B cell (primary cell): ENCODE results near the gene PRDX1. TPM values are rescaled to one million over a fixed set of nuclear protein-coding genes. Genes with fewer than 3 reads are reported as not detected.

Source experiments
- ATAC-seq: fragments of 200-7000 bp; cut with Tn5 transposase; one replicate; pipeline ENCODE4 v1.10.0; 2021; ENCODE audit warnings: low read depth, mild to moderate bottlenecking, moderate number of reproducible peaks, moderate library complexity
- CTCF ChIA-PET: fragments of 350-600 bp; sonication (Branson Sonifier 250); formaldehyde crosslinking; loops from one replicate; lab custom pipeline; 2021; ENCODE audit warnings: antibody characterized with exemption, inconsistent platforms; lab: Charles Lee
- POLR2A ChIA-PET: fragments of 350-600 bp; sonication (Branson Sonifier 250); formaldehyde crosslinking; loops from one replicate; lab custom pipeline; 2021; ENCODE audit warnings: antibody characterized with exemption; lab: Charles Lee
- DNase-seq: peaks from one replicate; pipeline ENCODE4 v3.0.0; 2013
- H2AFZ ChIP-seq: 2 replicates; pipeline ENCODE4 v1.6.1; 2012; ENCODE audit warnings: mild to moderate bottlenecking, low read depth, low read length; ENCODE audit not compliant: insufficient read depth, poor library complexity, severe bottlenecking
- H3K27ac ChIP-seq, 2 donors: 1 replicate in 1 of 2; 2 replicates in 1 of 2; pipeline ENCODE4 v1.5.1; 2012 to 2013; ENCODE audit warnings: low read length in 2 of 2, mild to moderate bottlenecking in 2 of 2, moderate library complexity in 1 of 2
- H3K27me3 ChIP-seq, 4 experiments: fragments of 200-600 bp in 1 of 4; sonication (generic) in 1 of 4; replicated peaks in 1 of 4; 1 replicate in 2 of 4; 2 replicates in 2 of 4; pipeline versions ENCODE4 v1.6.1 to v1.7.0; 2013 to 2016; ENCODE audit warnings: low read length in 3 of 4, mild to moderate bottlenecking in 2 of 4, mixed read lengths in 1 of 4, moderate library complexity in 1 of 4; ENCODE audit not compliant: insufficient read depth in 4 of 4, control insufficient read depth in 3 of 4; ENCODE audit errors: control extremely low read depth in 1 of 4
- H3K36me3 ChIP-seq, 2 experiments: replicated peaks in 1 of 2; 1 replicate in 1 of 2; 2 replicates in 1 of 2; pipeline versions ENCODE4 v1.6.1 to v1.7.1; 2013; ENCODE audit warnings: low read length in 1 of 2; ENCODE audit not compliant: insufficient read depth in 2 of 2, control insufficient read depth in 1 of 2; ENCODE audit errors: control extremely low read depth in 1 of 2, extremely low read depth in 1 of 2
- H3K4me1 ChIP-seq, 2 donors: fragments of 200-600 bp in 1 of 2; sonication (generic) in 1 of 2; 1 replicate in 1 of 2; 2 replicates in 1 of 2; pipeline versions ENCODE4 v1.5.1 to v1.6.1; 2013 to 2017; ENCODE audit warnings: low read length in 2 of 2; ENCODE audit not compliant: control insufficient read depth in 2 of 2, insufficient read depth in 2 of 2
- H3K4me2 ChIP-seq: replicated peaks from 2 replicates; pipeline ENCODE3; 2012; ENCODE audit warnings: mild to moderate bottlenecking, low read depth, low read length; ENCODE audit not compliant: poor library complexity, severe bottlenecking
- H3K4me3 ChIP-seq, 5 experiments: fragments of 200-600 bp in 1 of 5; sonication (generic) in 1 of 5; 1 replicate in 3 of 5; 2 replicates in 2 of 5; pipeline versions ENCODE4 v1.5.1 to v1.7.0; 2011 to 2016; ENCODE audit warnings: low read length in 4 of 5, mild to moderate bottlenecking in 4 of 5, low read depth in 2 of 5, control low read depth in 1 of 5, moderate library complexity in 1 of 5; ENCODE audit not compliant: insufficient read depth in 1 of 5; ENCODE audit errors: control extremely low read depth in 1 of 5, extremely low read depth in 1 of 5
- H3K79me2 ChIP-seq: fragments of 200-600 bp; sonication (generic); one replicate; pipeline ENCODE4 v1.6.0; 2016; ENCODE audit warnings: low read length; ENCODE audit not compliant: control insufficient read depth, insufficient read depth
- H3K9ac ChIP-seq: fragments of 200-600 bp; sonication (generic); 2 replicates; pipeline ENCODE4 v1.6.1; 2017; ENCODE audit warnings: mild to moderate bottlenecking, low read length, moderate library complexity
- H3K9me3 ChIP-seq, 3 donors: one replicate each; pipeline versions ENCODE4 v1.6.1 to v1.7.1; 2013; ENCODE audit warnings: low read length in 2 of 3; ENCODE audit not compliant: control insufficient read depth in 2 of 3, insufficient read depth in 1 of 3; ENCODE audit errors: control extremely low read depth in 1 of 3
- H4K20me1 ChIP-seq: 2 replicates; pipeline ENCODE4 v1.6.0; 2012; ENCODE audit warnings: mild to moderate bottlenecking, low read length; ENCODE audit not compliant: insufficient read depth, control insufficient read depth, poor library complexity, severe bottlenecking
- H3K27ac Mint-ChIP-seq: one replicate; pipeline ENCODE4 v1.8.0; 2021; ENCODE audit warnings: mixed read lengths
- H3K27me3 Mint-ChIP-seq: one replicate; pipeline ENCODE4 v1.8.0; 2021; ENCODE audit warnings: mixed read lengths
- H3K4me1 Mint-ChIP-seq: one replicate; pipeline ENCODE4 v1.8.0; 2021; ENCODE audit warnings: mixed read lengths
- H3K4me3 Mint-ChIP-seq: one replicate; pipeline ENCODE4 v1.8.0; 2021; ENCODE audit warnings: mixed read lengths
- H3K9me3 Mint-ChIP-seq: one replicate; pipeline ENCODE4 v1.8.0; 2022; ENCODE audit warnings: mixed read lengths; ENCODE audit not compliant: insufficient read depth
- EZH2 ChIP-seq: IDR thresholded peaks from 2 replicates; pipeline ENCODE4 v1.6.1; 2012; ENCODE audit warnings: borderline replicate concordance, low read depth, mild to moderate bottlenecking, moderate library complexity, low read length; ENCODE audit not compliant: insufficient read depth, poor library complexity, severe bottlenecking
- WGBS: methylation state at CpG from one replicate; pipeline ENCODE4 v1.1.5; 2013; ENCODE audit warnings: missing lambda C conversion rate; ENCODE audit not compliant: insufficient coverage; 5-methylcytosine and 5-hydroxymethylcytosine counted together
- intact Hi-C: fragments of 100-400 bp; cut with micrococcal nuclease; formaldehyde crosslinking; loops from one replicate; pipeline ENCODE4 v1.10.0; 2022
- polyA plus RNA-seq: library from polyadenylated mRNA; depleted of rRNA; stranded (reverse); fragments of >200 nt; gene quantifications from 2 replicates; pipeline ENCODE4 v1.2.3, GENCODE V29; 2012
- total RNA-seq, 2 donors: library from RNA; stranded (reverse); fragments of 120-200 nt in 1 of 2; gene quantifications; 1 replicate in 1 of 2; 2 replicates in 1 of 2; pipeline versions ENCODE4 v1.2.3 to v1.2.4, GENCODE V29; 2013 to 2022
- TF ChIP-seq, protein P1 (sequence below): fragments of 200-600 bp; IDR thresholded peaks from one replicate; pipeline ENCODE4 v1.8.0; 2022; ENCODE audit warnings: antibody characterized with exemption, mild to moderate bottlenecking

PRDX1 gene
- total and polyA plus RNA-seq, 2 donors (not counting 1 experiment from before 2014, with no cell fraction given), result 56.4 to 104 TPM

DNA sequence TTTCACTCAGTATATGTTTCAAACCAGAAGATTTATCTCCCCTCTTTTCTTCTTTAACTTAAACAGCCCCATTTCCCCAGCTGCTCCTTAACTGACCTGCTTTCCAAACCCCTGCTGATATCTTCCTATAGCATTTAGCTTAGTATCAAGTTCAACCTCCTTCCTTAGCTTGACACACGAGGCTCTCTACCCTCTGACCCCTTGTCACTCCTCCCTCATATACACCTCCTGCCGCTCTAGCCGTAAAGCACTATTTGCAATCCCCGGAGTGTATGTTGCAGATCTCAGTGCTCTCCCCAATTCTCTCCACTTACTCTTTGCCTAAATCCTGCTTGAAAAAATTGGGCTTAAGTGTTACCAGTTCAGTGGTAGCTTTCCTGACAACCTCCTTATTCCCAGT is 15.2 kb upstream of the PRDX1 start:
- no peak overlapping the region for H3K27ac Mint-ChIP-seq
- no peaks in the 10 kb centered on the region for H3K27me3 Mint-ChIP-seq
- H3K4me1 ChIP-seq, result peaks cover 0 to 13% of the 10 kb centered on the region in 2 donors
- ATAC-seq, result no peak
- intact Hi-C loops, result no loop called here
- H3K27me3 ChIP-seq, result no peaks in the 10 kb centered on the region
- H3K79me2 ChIP-seq, result no peaks in the 10 kb centered on the region
- POLR2A ChIA-PET, result interaction anchor here (0.6 kb wide), 1 partner anchor 10 kb away, joined by 3 read pairs; no protein-coding TSS in a partner anchor
- no peaks in the 10 kb centered on the region for H3K9me3 Mint-ChIP-seq
- H3K36me3 ChIP-seq, result no peaks in the 10 kb centered on the region
- DNase-seq, result no peak
- no peak overlapping the region for H3K9ac ChIP-seq
- H2AFZ ChIP-seq, result no peak overlapping the region
- peaks cover 11% of the 10 kb centered on the region for H3K4me1 Mint-ChIP-seq
- H3K4me3 Mint-ChIP-seq, result no peak overlapping the region
- CTCF ChIA-PET, result interaction anchor here (0.6 to 2.1 kb wide), 4 partner anchors 24 to 44 kb away, joined by 3 to 8 read pairs (median 5); no protein-coding TSS in a partner anchor
- H3K4me3 ChIP-seq, result no peak overlapping the region
- H3K9me3 ChIP-seq, result no peaks in the 10 kb centered on the region
- no peak overlapping the region for H3K4me2 ChIP-seq
- 84% methylated on average over 4 of the region's 4 CpGs for WGBS
- no peaks in the 10 kb centered on the region for H4K20me1 ChIP-seq
- H3K27ac ChIP-seq, result no peak overlapping the region
- no peak for TF ChIP-seq EZH2

DNA sequence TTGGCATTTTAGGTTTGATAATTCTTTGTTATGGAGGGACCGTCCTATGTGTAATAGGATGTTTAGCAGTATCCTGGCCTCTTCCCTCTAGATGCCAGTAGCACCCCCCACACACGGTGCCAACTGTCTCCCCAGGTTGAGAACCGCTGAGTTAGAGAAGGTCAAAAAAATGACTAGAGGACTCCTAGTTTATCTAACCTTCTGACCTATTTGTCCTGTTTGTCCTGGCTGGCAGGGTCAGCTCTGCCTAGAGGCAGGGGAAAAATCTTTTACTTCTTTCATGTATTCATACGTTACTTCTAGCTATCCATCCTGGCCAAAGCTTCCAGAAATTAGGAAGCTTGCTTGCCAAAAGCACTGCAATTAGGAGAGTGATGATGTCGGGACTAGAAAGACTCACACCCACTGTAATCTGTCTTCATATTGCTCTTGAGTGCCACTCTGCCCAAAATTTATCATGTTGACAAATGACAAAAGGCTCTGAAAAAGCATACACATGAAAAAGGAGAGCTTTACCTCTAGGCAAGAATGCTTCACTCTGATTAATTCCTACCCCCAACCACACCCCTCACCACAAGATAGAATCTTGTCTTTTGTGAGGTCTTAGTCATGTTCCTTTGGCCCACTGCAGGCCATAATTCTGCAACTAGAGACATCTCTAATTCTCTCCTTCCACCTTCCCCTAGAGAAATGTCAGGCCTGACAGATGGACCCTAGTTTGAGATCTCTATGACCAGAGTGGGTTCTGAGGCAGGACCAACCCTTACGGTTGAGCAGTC is 14.5 kb upstream of the PRDX1 start:
- peaks cover 0 to 6% of the 10 kb centered on the region in 2 donors for H3K4me1 ChIP-seq
- TF ChIP-seq, protein P1, sequence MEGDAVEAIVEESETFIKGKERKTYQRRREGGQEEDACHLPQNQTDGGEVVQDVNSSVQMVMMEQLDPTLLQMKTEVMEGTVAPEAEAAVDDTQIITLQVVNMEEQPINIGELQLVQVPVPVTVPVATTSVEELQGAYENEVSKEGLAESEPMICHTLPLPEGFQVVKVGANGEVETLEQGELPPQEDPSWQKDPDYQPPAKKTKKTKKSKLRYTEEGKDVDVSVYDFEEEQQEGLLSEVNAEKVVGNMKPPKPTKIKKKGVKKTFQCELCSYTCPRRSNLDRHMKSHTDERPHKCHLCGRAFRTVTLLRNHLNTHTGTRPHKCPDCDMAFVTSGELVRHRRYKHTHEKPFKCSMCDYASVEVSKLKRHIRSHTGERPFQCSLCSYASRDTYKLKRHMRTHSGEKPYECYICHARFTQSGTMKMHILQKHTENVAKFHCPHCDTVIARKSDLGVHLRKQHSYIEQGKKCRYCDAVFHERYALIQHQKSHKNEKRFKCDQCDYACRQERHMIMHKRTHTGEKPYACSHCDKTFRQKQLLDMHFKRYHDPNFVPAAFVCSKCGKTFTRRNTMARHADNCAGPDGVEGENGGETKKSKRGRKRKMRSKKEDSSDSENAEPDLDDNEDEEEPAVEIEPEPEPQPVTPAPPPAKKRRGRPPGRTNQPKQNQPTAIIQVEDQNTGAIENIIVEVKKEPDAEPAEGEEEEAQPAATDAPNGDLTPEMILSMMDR, result no peak
- no peak for TF ChIP-seq EZH2
- Mint-ChIP-seq H3K27me3 (no peaks in the 10 kb centered on the region), H3K9me3 (no peaks in the 10 kb centered on the region), H3K4me1 (peaks cover 7% of the 10 kb centered on the region), H3K27ac (no peak overlapping the region), H3K4me3 (no peak overlapping the region)
- DNase-seq (no peak), ATAC-seq (no peak)
- no peaks in the 10 kb centered on the region for H4K20me1 ChIP-seq
- intact Hi-C loops, result no loop called here
- no peak overlapping the region for H3K4me2 ChIP-seq
- CTCF ChIA-PET, result interaction anchor here (0.9 to 2.1 kb wide), 4 partner anchors 21 to 34 kb away, joined by 3 to 8 read pairs (median 4); no protein-coding TSS in a partner anchor
- no peak overlapping the region for H3K4me3 ChIP-seq
- no peak overlapping the region for H2AFZ ChIP-seq
- WGBS, result 94% methylated on average over 3 of the region's 6 CpGs
- POLR2A ChIA-PET, result no interaction called here
- H3K27me3 ChIP-seq, result no peaks in the 10 kb centered on the region
- no peak overlapping the region for H3K27ac ChIP-seq
- no peak overlapping the region for H3K9ac ChIP-seq
- H3K9me3 ChIP-seq, result no peaks in the 10 kb centered on the region
- H3K36me3 ChIP-seq, result no peaks in the 10 kb centered on the region
- no peaks in the 10 kb centered on the region for H3K79me2 ChIP-seq
